Stomach (tissue), 4 donors: Measurements from ENCODE around the gene ZNF613.

Experiments
- CTCF ChIP-seq, 7 experiments: fragments of 450-650 bp in 4 of 7; fragments of 200-600 bp in 3 of 7; sonication (generic) in 3 of 7; IDR thresholded peaks; one replicate each; pipeline ENCODE4 v1.5.1; 2016 to 2019; ENCODE audit warnings: antibody characterized with exemption in 7 of 7, control low read depth in 2 of 7, mild to moderate bottlenecking in 1 of 7
- EP300 ChIP-seq: sonication (generic); formaldehyde crosslinking; IDR thresholded peaks from one replicate; pipeline ENCODE4 v1.6.1; 2017; ENCODE audit warnings: antibody characterized with exemption
- POLR2A ChIP-seq, 4 donors: fragments of 450-650 bp; IDR thresholded peaks; one replicate each; pipeline ENCODE4 v1.6.1; 2016; ENCODE audit warnings: antibody characterized with exemption in 4 of 4, control low read depth in 2 of 4, mild to moderate bottlenecking in 1 of 4, moderate library complexity in 1 of 4
- POLR2AphosphoS5 ChIP-seq, 3 donors: sonication (generic); formaldehyde crosslinking; IDR thresholded peaks; one replicate each; pipeline ENCODE4 v1.6.1; 2016; ENCODE audit warnings: antibody characterized with exemption in 3 of 3

- TF ChIP-seq CTCF (IDR thresholded peaks at IDR 0.05) (no peak), EP300 (no peak), POLR2A (IDR thresholded peaks at IDR 0.05) (no peak), POLR2AphosphoS5 (IDR thresholded peaks at IDR 0.05) (no peak)
These were observed 49.6 kb downstream of the ZNF613 start for GRCh38 chr19:51976852-51977251.
